Measurements from ENCODE around the gene PKDREJ. TPM values are rescaled to one million over a fixed set of nuclear protein-coding genes. Genes with fewer than 3 reads are reported as not detected.

Gene PKDREJ
- total RNA-seq, 1 donor from 2014 or later = not detected

DNA sequence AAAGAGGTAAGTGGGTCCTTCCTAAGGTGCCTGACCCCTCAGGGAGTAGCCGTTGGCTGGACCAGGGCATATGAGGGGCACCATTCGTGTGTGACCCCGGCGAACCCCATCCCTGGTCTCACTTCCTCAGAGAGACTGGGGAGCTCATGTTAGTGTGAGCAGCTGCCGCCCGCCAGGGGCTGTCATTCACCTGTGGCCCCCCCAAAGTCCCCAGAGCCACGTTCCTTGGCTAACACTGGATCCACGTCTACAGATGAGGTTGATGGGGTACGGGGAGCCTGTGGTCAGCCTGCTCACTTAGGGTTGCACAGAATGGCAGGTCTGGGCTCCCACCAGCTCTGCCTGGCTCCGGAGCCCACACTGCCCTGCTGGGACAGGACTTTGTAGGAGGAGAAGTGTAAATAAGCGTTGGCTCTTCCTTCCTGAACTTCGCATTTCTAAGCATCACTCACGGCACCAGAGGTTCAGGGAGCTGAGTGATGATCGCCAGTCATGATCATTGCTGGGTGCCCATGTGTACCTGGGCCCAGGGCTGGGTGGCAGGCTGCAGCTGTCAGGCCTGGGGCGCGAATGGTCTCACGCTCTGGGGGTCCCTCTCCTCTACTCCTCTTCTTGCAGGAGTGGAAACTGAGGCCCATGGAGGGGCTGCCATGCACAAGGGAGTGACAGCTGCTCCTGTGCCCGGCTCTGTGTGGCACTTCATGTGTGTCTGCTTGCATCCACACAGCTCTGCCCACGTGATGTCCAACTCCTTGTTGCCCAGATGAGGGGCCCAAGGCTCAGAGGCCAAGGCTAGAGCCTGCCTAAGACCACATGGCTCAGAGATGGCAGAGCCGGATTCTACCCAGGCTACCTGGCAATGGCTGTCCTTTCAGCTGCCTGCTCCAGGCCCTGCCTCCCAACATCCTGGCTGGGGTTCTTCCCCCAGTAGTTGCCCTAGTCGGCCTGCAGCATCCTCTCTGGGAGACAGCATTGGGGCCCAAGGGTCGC lies 15.8 kb upstream of the PKDREJ start:
- Mint-ChIP-seq H3K36me3 (ENCODE audit: low read depth, unreplicated experiment) (peaks cover 42% of the 10 kb centered on the region), H3K4me3 (ENCODE audit: unreplicated experiment) (no peak overlapping the region), H3K4me1 (ENCODE audit: unreplicated experiment) (no peaks in the 10 kb centered on the region), H3K9me3 (ENCODE audit: unreplicated experiment) (no peaks in the 10 kb centered on the region), H3K27ac (ENCODE audit: unreplicated experiment) (no peak overlapping the region), H3K27me3 (ENCODE audit: unreplicated experiment) (no peaks in the 10 kb centered on the region)
- no peak for DNase-seq (ENCODE audit: low spot score)
- TF ChIP-seq, protein P1, sequence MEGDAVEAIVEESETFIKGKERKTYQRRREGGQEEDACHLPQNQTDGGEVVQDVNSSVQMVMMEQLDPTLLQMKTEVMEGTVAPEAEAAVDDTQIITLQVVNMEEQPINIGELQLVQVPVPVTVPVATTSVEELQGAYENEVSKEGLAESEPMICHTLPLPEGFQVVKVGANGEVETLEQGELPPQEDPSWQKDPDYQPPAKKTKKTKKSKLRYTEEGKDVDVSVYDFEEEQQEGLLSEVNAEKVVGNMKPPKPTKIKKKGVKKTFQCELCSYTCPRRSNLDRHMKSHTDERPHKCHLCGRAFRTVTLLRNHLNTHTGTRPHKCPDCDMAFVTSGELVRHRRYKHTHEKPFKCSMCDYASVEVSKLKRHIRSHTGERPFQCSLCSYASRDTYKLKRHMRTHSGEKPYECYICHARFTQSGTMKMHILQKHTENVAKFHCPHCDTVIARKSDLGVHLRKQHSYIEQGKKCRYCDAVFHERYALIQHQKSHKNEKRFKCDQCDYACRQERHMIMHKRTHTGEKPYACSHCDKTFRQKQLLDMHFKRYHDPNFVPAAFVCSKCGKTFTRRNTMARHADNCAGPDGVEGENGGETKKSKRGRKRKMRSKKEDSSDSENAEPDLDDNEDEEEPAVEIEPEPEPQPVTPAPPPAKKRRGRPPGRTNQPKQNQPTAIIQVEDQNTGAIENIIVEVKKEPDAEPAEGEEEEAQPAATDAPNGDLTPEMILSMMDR (IDR thresholded peaks at IDR 0.05; ENCODE audit: unreplicated experiment) = no peak

DNA sequence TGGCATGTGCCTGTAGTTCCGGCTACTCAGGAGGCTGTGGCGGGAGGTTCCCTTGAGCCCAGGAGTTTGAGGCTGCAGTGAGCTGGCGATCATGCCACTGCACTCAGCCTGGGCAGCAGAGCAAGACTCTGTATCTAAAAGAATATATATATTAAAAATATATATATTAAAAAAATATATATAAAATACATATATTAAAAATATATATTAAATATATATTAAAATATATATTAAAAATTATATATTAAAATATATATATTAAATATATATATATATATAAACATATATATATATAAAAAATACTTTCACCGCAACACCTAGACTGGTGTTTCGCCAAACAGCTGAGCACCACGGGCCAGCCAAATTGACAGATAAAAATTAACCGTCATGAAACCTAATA lies 13.4 kb upstream of the PKDREJ start:
- peaks cover 34% of the 10 kb centered on the region for H3K36me3 Mint-ChIP-seq (ENCODE audit: low read depth, unreplicated experiment)
- no peaks in the 10 kb centered on the region for H3K27me3 Mint-ChIP-seq (ENCODE audit: unreplicated experiment)
- H3K9me3 Mint-ChIP-seq (ENCODE audit: unreplicated experiment) = no peaks in the 10 kb centered on the region
- DNase-seq (ENCODE audit: low spot score) = no peak
- H3K4me1 Mint-ChIP-seq (ENCODE audit: unreplicated experiment) = no peaks in the 10 kb centered on the region
- no peak overlapping the region for H3K4me3 Mint-ChIP-seq (ENCODE audit: unreplicated experiment)
- TF ChIP-seq, protein P1 (IDR thresholded peaks at IDR 0.05; ENCODE audit: unreplicated experiment) = no peak
- H3K27ac Mint-ChIP-seq (ENCODE audit: unreplicated experiment) = no peak overlapping the region

DNA sequence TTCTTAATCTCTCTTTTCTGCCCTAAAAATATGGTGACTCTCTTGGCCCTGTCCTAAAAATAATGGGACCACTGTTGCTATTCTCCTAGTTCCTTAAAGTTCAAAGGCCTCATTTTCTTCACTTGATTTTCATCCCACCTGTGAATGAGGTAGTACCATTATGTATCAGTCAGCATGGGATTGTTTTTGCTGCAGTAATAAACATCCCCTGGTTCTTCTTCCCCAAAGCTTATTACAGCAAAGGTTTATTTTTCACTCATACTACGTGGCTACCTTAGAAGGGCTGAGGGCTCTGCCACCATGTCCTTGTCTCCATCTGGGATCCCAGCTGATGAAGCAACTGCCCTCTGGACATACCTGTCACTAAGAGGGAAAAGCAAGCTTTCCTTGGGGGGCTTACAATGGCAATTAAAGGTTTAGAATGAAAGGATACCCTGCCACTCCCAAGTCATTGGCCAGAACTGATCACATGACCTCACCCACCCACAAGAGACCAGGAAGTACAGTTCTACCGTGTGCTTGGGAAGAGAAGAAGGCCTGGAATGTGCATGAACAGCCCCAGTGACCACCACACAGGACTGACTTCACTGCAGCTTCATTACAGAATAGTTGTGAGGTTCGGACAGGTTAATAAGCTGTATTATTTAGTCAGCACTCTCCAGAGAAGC lies 12.4 kb upstream of the PKDREJ start:
- TF ChIP-seq, protein P1 (IDR thresholded peaks at IDR 0.05; ENCODE audit: unreplicated experiment) = no peak
- no peak for DNase-seq (ENCODE audit: low spot score)
- H3K9me3 Mint-ChIP-seq (ENCODE audit: unreplicated experiment) = no peaks in the 10 kb centered on the region
- peaks cover 30% of the 10 kb centered on the region for H3K36me3 Mint-ChIP-seq (ENCODE audit: low read depth, unreplicated experiment)
- H3K27ac Mint-ChIP-seq (ENCODE audit: unreplicated experiment) = no peak overlapping the region
- H3K4me1 Mint-ChIP-seq (ENCODE audit: unreplicated experiment) = no peaks in the 10 kb centered on the region
- peak overlapping the region; percentile 37 for H3K4me3 Mint-ChIP-seq (ENCODE audit: unreplicated experiment)
- no peaks in the 10 kb centered on the region for H3K27me3 Mint-ChIP-seq (ENCODE audit: unreplicated experiment)

DNA sequence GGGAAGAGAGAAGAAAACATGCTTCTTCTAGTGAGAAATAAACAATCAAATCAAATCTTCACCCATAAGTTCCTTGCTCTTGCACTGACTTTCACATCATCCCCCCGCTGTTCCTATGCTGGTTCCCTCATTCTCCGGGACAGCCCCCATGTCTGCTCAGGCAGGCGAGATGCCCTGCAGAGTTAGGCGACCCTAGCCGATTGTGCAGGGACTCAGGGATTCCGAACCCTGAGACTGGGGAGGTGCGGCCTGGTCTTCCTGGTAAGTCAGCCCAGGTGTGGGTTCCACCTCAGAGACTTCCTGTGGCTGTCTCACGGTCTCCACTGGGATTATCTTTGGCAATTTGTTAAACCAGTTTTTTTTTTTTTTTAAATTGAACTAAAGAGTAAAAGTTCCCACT lies 11.2 kb upstream of the PKDREJ start:
- H3K36me3 Mint-ChIP-seq (ENCODE audit: low read depth, unreplicated experiment) = peaks cover 33% of the 10 kb centered on the region
- no peak for DNase-seq (ENCODE audit: low spot score)
- TF ChIP-seq, protein P1 (IDR thresholded peaks at IDR 0.05; ENCODE audit: unreplicated experiment) = no peak
- peaks cover 3% of the 10 kb centered on the region for H3K27me3 Mint-ChIP-seq (ENCODE audit: unreplicated experiment)
- no peak overlapping the region for H3K4me3 Mint-ChIP-seq (ENCODE audit: unreplicated experiment)
- H3K4me1 Mint-ChIP-seq (ENCODE audit: unreplicated experiment) = peaks cover 6% of the 10 kb centered on the region
- H3K27ac Mint-ChIP-seq (ENCODE audit: unreplicated experiment) = no peak overlapping the region
- no peaks in the 10 kb centered on the region for H3K9me3 Mint-ChIP-seq (ENCODE audit: unreplicated experiment)
